ENCODE results near the gene SUCO.

DNA sequence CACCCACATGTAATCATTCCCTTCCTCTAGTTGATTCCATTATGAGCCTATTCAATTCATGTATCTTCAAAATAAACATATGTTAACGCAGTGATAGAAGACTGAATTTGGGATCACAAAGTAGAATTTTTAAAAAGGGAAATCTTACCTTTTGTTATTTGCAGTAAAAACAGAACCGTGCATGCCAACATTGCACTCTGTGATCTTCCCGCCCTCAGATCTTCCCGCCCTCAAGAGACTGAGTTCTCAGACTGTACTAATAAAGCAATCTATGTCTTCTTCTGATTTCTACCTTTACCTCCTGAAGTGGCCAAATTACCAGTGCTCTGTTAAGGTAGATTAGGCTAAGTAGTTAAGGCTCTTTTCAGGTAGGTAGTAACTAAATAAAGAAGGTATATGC is 3.6 kb upstream of the SUCO start:
- TF ChIP-seq CTCF (IDR thresholded peaks at IDR 0.05) (no peak), POLR2A (IDR thresholded peaks at IDR 0.05; ENCODE audit: low read depth) (no peak), POLR2AphosphoS5 (IDR thresholded peaks at IDR 0.05) (no peak), EP300 (IDR thresholded peaks at IDR 0.05) (no peak)

Measured in esophagus muscularis mucosa (tissue), 4 donors.